ENCODE results near the gene CLSTN1.
A peak's percentile ranks its signal among the peaks of the same experiment; 100 is the strongest.

The CLSTN1 gene

DNA sequence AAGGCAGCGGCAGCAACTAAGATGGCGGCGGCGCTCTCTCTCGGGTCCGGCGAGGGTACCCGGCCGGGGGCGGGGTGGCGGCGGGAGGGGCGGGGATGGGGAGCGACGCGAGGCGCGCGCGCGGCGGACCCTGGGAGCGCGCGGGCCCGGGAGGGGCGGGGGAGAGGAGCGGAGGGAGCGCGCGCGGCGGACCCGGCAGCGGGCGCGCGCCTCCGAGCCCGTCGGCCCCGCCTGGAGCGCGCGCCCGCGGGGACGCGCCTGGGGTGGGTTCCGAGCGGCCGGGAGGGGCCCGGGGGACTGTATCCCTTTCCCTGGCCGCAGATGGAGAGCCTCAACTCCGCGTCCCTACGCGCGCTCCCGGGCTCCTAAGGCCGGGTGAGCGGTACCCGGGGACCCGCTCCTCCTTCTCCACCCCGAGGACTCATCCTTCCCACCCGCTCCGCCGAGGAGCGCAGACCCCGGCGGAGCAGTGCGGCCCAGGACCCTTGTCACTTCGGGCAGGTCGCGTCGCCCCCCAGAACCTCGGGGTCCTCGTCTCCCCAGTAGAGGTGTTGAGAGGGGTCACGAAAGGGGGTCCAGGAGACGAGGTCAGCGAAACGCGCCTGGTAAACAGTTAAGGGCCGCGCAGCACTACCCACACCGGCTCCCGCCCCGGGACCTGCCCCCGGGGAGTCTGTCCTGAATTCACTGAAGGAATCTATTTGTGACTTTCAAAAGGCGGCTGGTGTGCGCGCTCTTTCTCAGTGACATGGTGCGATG, at the start of gene CLSTN1:
TSS of gene CLSTN1 (minus strand) at position 23 of the 759 bp plus-strand sequence. CDS start 232 bp downstream, outside the sequence.
- DNase-seq, result peak; percentile 91

DNA sequence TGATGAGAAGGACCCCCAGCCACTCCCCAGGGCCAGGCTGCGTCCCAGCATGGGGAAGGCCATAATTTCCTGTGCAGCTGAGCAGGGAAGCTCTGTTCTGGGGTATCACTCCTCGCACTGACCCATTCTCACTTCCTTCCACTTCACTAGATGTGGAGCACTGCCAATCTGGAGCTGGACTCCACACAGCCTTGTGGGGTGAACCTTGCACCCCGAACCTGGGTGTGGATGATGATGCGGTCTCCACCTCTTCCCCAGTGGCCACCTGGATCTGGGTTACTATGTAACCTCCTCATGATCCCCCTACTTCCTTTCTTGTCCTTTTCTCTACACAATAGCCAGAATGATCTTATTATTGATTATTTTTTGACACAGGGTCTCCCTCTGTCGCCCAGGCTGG, 49.6 kb upstream of the CLSTN1 start:
- no peak for DNase-seq

DNA sequence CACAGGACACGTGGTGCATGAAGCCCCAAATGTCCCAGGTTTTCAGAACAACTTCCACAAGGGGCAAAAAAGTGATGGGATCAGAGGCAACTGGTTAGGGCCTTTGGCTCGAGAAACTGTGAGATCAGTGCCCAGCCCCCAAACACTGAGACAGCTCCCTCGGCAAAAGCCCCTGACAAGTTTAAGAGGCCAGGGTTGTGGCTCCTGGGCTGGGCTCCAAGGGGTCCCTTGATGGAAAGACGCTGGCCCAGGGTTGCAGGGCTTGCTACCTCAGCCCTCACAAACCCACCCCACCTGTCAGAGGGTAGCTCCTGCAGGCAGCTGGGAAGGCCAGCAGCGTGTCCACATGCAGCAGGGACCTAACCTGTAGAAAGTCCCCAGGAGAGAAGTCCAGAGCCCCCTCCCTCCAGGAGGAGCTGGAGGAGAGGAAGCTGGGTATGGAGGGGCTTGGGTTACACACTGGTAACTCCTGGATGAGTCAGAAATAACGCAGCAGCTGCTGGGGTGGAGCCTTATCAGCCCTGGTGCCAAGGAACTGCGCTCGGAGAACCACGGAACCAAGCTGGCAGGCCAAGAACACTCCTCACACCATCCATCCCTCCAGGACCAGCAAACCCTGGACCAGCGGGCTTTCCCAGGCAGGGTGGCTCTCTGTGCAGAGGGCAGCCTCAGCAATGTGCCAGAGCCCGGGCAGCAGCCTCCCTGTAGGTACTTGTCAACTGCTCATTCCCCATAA, 48.8 kb upstream of the CLSTN1 start:
- no peak for DNase-seq

DNA sequence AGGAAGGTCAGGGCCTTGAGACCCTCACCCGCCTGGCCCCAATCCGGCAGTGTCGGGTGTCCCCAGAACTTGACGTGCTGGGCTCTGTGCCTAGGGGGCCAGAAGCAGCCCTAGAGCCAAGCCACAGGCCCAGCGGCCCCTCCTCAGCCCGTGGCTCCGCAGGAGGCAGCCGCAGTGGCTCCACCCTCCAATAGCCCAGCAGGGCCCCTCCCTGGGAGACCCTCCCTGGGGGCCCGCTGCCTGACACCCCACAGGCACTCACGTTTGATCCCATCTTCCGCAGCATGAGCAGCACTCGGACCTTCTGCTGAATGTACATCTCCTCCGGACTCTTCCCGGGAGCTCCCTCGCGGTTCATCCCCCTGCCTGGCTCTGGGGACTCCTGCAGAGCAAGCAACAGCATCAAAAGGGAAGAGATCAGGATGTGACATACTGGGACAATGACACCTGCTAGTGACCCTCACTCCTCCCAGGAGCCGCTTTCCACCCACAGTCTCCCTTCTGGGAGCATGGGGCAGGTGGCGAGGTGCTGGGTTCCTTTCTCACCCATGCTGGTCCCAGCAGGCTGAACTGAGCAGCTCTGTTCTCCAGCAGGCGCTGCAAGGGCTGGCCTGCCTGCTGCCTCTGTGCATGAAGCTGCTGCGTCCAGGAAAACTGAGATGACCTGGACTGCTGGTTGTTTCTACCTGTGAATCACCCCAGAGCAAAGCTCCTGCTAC, 48.1 kb upstream of the CLSTN1 start:
- no peak for DNase-seq

DNA sequence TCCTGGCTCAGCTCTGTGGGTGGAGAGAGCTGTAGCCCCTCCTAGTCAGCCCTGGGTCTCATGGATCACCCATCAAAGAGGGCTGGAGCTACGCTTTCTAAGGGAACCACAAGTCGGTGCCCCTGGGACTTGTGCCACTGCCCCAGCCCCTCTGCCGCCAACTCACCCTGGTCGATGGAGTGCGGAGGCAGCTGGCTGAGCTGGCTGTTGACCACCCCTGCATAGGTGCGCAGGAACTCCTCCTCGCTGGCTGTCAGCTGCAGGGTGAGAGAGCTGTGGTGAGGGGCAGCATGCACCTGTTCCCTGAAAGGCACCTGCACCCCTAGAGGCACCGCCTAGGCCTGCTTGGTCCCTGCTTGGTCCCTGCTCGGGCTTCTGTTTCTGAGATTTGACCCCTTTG, 47.3 kb upstream of the CLSTN1 start:
- no peak for DNase-seq

DNA sequence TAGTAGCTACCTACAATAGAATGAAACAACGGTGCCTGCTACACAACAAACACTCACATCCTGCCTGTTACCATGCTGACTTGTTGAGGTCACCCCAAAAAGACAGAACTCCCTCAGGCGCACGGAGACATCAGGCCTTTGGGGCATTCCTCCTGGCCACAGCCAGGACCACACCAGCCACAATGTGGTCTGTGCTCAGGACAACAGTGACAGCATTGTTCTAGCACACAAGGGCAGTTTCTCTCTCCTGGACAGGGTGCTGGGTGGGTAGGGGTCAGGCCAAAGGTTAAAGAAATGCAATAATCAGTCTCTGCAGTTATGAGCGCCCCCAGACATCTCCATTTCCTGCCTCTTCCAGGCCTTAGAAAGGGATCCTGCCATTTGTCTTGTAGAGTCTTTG, 46.8 kb upstream of the CLSTN1 start:
- no peak for DNase-seq

DNA sequence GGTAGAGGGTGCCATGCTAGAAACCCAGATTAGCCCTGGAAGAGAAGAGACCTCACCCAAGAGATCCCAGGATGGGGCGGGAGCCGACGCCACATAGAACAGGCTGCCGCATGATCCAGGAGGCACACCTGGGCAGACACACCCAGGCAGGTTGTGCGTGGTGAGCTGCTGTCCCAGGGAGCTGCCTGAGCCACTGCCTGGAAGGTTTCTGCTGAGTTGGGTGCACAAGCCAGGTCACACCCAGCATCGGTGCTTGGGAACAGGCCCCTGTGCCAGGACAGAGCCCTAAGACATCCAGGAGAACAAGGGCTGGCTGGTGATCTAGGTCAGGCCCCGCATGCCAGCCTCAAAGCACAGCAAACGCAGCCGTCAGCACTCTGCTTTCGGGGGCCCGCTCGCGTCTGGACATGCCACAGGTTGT, 46.1 kb upstream of the CLSTN1 start:
- DNase-seq, result no peak

DNA sequence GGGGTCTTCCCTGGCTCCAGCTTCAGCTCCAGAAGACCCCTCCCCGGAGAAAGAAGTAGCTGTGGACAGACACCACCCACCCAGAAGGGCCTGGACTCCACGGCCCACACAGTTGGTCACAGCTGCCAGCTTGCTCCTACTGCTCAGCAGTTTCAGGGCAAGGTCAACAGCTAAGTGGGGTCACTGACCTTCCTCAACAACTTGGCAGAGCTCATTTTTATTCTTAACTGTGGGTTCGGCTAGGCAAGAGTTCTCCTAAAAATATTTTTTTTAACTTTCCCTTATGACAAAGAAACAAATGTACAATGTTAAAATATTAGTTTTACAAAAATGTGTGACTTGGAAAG, 44.5 kb upstream of the CLSTN1 start:
- DNase-seq, result no peak

DNA sequence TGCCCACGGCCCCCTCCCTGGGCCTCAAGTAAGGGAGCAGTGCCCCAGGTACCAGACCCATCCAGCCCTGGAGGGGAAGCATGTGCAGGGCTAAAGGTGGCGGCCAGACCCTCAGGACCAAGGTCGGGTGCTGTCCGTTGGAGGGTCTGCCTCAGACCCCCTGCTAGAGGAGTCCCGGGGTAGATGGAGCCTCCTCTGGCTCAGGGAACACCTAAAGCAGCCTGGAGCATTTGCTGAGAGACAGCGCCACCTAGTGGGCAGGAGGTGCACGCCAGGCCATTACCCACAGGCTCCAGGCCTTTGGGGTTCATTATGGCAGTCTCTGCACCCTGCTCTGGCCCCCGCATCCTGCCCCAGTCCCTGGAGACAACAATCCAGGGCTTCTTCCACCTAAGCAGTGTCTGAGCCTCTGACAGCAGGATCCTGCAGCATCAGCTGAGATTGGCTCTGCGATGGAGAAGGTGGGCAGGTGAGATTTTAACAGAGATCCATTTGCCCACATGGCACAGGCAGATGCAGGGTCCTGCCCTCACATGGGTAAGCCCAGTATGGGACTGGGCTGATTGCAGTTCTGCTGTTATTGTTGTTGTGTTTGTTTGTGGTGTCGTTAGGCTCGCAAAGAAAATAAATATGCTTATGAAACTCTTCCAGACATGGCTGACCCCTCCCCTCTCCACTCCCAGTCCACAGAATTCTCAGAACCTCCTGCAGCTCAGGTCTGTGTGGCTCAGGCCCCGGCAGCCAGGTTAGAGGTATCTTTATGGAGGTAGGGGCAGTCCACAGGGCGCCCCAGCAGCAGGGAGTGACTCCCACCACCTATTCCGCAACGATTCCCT, 43.9 kb upstream of the CLSTN1 start:
- peak; percentile 87 for DNase-seq

DNA sequence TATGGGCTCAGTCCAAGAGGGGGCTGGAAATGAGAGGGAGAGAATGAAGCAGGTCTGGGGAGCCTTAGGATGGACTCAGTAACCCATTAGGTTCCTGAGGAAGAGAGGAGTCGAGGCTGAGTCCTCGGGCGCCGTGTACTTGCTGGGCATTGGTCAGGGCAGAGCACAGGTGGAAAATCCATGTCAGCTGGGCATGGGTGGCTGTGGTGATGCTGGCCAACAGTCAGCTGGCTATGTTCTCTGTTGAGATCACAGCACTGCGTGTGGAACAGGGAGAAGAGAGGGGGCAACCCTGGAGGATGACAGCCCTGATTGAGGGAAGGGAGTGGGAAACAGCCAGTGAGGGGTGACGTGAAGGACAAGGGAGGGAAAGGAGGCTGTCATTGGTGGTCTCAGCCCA, 43.1 kb upstream of the CLSTN1 start:
- no peak for DNase-seq

DNA sequence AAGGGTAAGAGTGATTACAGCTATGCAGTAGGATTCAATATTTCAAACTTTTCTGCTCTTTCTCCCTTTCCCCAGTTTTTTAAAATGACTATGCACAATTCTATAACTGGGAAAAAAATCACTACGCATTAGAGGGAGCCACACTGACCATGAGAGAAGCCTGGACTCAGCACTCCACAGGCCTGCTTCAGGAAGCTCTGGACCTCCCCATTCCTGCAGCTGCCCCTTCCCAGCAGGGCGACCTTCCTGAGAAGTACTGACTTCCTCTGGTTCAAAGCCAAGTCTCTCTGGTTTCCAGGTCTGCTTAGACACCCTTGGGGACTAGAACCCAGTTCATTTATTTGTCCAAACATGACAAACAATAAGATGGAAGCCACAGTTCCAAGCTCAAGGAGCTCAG, 42.0 kb upstream of the CLSTN1 start:
- no peak for DNase-seq

DNA sequence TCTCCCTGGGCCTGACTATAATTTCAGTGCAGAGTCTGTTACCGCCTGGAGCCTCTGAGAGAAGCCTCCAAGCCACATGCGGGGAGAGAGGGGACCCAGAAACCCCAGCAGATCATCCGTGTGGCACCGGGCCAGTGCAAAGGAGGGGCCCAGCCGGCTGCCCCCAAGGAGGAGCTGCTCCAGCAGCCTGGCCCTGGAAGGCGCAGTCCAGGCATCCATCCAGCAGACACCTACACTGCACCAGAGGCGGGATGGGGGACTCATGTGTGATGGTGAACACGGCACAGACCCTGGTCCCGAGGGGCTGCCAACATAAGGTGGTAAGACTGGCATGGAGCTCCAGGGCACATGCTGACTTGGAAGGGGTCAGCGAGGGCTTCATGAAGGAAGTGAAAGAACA, 39.6 kb upstream of the CLSTN1 start:
- no peak for DNase-seq

DNA sequence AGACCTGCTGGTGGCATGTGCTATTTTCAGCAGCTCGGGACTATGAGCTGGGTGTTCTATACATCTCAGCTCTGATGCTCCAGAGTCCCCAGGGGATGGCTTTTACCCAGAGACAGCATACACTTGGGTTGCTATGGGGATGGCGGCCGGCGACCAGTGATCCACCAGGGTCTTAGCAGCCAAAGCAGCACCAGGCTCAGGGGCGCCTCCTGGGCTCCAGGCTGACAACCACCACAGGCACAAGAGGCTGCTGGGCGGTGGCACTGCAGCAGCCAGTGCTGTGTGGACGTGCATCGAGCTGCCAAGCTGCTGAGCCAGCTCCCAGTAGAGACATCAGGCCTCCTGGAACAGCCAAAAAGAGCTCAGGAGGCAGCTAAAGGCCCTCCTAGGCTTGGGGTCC, 37.6 kb upstream of the CLSTN1 start:
- DNase-seq, result no peak

DNA sequence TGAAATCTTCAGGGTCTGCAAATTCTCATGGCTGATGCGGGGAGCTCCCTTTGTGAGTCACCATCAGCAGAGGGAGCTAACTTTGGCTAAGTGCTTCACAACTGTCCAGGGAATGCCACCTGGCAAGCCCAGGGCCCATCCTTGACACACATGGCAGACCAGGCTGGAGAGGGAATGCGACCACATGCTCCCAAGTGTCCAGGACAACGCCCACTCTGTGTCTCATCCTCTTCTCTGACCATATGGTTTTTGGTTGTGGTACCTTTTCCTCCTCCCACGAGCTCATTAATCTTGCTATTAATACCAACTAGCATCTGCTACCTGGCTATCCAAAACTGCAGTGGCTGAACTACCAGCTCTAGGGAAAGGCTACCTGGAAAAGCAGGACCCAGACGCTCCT, 37.1 kb upstream of the CLSTN1 start:
- DNase-seq, result no peak

DNA sequence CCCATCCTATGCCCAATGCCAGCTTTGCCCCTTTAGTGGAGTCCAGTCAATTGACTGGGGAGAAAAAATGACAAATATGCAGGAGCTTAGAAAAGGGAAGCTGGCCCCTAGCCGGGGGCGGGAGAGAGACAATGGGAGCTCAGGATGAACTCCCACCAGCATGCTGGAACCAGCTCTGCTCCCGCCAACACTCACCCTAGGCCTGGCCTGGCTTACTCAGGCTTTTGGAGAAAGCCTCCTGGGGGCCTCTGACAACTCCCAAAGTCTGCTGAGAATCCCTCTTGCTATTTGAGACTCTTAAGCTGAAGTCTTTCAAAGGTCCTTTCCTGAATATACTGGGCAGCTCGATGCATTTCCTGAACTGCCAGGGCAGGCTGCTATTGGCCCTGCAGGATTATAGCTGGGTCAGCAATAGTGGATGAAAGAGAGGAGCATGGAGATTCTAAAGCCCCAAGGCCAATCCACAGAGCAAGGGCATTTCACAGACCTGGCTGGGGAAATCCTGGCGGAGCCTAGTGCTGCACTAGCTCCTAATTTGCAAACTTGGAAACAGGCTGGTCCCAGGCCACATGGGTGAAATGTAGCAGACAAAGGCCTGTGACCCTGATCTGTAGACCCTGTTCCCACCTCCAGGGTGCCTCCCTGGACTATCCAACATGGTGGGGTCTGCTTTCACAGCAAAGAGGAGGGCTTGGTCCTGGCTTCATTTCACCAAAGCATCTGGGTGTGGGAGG, 35.7 kb upstream of the CLSTN1 start:
- no peak for DNase-seq

DNA sequence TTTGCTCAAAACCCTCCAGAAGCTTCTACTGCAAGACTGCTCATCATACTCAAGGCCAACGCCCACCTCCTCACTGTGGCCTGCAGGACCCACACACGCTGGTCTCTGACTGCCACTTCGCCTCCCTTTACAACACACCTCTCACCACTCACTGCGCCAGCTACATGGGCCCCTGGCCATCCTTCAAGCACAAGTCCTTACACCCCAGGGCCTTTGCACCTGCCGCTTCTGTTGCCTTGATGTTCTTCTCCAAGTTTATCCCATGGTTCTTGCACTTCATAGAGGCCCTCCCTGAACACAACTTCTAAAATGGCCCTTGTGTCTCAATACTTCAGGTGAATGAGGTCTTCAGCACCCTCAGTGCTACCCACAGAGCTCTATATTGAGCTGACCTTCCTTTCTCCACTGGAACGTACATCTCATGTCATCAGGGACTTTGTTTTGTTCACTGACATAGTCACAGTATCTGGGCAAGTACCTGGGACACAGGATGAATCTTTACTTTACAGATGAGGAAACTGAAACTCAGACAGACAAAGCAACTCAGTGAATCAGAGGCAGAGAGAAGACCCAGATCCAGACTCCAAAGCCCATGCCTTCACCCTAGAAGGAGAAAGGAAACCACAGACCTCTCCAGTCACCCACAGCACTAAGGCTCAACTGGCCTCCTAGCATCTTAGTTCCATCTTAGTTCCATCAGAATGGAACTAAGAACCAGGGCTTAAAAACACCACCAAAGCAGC, 34.7 kb upstream of the CLSTN1 start:
- DNase-seq, result no peak

DNA sequence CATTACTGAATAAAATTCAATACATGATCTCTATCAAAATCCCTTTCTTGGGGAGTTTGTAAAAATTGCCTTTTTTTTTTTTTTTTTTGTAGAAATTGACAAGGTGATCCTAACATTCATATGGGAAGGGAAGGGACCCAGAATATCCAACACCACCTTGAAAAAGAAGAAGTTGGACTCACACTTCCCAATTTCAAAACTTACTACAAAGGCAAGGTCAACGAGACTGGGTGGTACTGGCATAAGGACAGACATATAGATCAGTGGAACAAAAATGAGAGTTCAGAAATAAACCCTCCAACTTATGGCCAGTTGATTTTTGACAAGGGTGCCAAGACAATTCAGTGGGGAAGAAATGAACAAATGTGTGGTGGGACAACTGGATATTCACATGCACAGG, 31.4 kb upstream of the CLSTN1 start:
- no peak for DNase-seq

DNA sequence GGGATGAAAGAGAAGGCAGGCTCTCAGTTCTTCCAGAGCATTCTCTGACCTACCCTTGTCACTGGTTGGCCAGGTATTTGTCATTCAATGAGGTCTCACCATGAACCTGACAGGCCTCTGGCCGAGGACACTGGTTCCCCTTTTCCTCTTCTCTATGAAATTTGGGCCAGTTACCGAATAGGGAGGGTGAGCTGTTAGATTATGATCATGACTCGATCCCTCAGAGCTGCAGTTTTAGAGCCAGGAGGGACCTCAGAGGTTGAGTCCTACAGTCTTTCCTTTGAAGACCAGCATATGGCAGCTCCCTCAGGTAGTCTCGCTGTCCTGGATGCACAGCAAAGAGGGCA, 29.5 kb upstream of the CLSTN1 start:
- DNase-seq, result no peak

DNA sequence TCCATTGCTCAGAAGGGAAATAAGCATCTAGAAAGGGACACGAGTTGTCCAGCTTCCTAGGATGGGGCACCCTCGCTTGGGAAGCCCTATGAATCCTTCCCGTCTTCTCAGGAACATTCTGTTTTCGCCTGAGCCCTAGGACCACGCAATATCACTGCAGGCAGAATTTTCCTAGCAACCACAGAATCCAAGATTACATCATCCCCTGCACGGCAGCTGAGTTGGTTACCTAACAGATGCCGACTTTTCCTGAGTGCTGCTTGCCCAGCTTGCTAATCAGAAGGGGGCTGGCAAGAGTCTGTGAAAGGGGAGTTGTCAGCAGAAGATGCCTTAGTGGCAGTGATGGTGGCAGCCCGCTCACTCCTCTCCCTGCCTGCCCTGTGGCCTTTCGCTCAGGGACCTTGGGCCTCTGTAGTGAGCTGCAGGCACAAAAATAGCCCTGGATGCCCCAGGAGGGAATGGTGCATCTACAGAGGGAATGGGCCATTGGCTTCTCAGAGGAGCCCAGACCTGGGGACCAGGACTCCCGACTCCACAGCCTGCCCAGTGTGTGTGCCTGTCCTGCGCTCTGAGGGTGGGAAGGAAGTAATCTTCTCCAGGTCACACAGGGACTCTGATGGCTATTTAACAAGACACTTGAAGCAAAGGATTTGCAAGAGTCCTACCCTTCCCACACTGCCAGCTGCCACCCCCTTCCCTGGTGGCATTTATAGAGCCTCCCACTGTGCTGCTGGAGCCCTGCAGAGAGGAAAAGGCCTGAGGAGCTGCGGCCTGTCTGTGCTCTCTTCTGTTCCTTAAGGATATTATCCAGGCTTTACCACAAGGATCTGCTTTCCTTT, 28.9 kb upstream of the CLSTN1 start:
- no peak for DNase-seq

DNA sequence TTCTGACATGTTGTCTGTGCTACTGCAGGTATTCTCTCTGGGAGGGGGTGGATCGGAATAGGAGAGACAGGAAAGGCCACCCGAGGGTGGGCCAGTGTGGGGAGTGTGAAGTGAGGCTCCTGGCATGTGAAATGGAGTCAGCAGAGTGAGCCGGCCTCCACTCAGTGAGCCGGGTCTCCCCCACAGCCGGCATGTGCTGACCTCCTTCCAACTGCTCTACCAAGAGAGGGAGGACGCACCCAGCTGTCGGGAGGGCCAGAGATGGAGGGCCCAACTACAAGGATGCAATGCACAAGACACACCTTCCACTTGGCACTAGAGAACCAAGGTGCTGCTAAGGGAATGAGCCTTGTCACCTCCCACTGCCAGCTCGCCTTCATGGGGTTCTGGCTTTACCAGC, 28.2 kb upstream of the CLSTN1 start:
- DNase-seq, result no peak

Data from stimulated activated CD4-positive, alpha-beta T cell treated with anti-CD3 and anti-CD28 coated beads, Interleukin-4, amount 100 ng/mL, for 1 hour (primary cell).